Activated CD4-positive, CD25-positive, alpha-beta regulatory T cell treated with anti-CD3 and anti-CD28 coated beads, Interleukin-2, amount 50 U/mL, for 72 hours (primary cell): Measurements from ENCODE around the gene TBX2.

ENCODE experiments used
- DNase-seq: peaks from one replicate; pipeline ENCODE4 v3.0.0; 2021

TBX2 gene

DNA sequence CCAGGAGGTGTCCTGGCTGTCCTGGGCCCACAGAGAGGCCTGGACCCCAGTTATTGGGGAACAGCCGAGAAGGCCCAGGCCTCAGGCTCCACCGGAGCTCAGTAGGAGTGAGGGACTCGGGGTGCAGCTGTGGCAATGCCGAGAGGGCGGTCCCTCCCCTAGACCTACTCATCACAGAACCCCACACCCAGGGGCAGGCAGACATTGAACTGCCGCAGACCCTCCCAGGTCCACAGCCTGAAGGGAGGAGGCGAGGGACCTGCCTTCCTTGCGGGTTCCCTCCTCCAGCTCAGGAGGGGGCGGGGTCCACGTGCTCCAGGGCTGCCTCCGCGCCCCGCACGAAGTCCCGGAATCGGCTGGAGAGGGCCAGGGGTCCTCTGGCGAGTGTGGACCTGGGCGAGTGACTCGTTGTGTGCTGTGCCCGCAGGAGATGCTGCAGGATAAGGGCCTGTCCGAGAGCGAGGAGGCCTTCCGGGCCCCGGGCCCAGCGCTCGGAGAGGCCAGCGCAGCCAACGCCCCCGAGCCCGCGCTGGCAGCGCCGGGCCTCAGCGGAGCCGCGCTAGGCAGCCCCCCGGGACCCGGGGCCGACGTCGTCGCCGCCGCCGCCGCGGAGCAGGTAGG, 56.5 kb downstream of the TBX2 start:
- DNase-seq: no peak

- DNase-seq: no peak
These were observed 57.1 kb downstream of the TBX2 start for GRCh38 chr17:61456688-61457225.

- DNase-seq: no peak
These were observed 57.8 kb downstream of the TBX2 start for GRCh38 chr17:61457226-61457983.

DNA sequence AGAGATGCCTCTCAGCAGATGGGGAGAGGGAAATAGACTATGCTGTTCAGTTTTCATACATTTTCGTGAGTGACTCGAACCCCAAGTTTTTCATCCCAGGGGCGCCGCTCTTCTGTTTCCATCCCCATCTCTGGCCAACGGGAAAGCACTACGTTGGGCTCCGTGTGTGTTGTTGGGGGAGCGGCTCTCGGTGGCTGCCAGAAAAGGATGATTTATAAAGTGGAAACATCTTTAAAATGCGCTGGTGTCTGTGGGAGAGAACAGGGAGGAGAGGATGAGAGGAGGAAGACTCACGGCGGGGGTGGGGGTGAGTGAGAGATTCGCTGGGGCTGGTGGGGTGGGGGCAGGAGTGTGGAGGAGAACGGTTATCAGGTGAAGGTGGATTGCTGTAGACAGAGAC, 58.4 kb downstream of the TBX2 start:
- no peak for DNase-seq

- no peak for DNase-seq
These were observed 58.9 kb downstream of the TBX2 start for GRCh38 chr17:61458421-61459141.
